SK-N-SH (cell line): Measurements from ENCODE around the gene DPP4. TPM values are rescaled to one million over a fixed set of nuclear protein-coding genes. Genes with fewer than 3 reads are reported as not detected.

Source experiments
- CTCF ChIA-PET: fragments of 300-600, 350-600 bp; formaldehyde crosslinking; extraction: SDS; loops from one replicate; lab custom pipeline; 2021; lab: Yijun Ruan, JAX
- POLR2A ChIA-PET: fragments of 350-600 bp; sonication (Branson Sonifier 250); formaldehyde crosslinking; extraction: SDS; loops from one replicate; lab custom pipeline; 2020; ENCODE audit warnings: antibody characterized with exemption, inconsistent platforms; lab: Yijun Ruan, JAX
- DNase-seq: peaks from one replicate; pipeline ENCODE4 v3.0.0; 2012
- H2AFZ ChIP-seq: fragments of 200-600 bp; sonication (generic); 2 replicates; pipeline ENCODE4 v1.8.1; 2016; ENCODE audit warnings: antibody characterized with exemption, mild to moderate bottlenecking, low read depth
- H3F3A ChIP-seq: fragments of 200-600 bp; sonication (generic); replicated peaks from 2 replicates; pipeline ENCODE3; 2016; ENCODE audit warnings: antibody characterized with exemption, mild to moderate bottlenecking; ENCODE audit not compliant: insufficient read depth
- H3K27ac ChIP-seq, 2 experiments: fragments of 200-500 bp in 1 of 2; fragments of 200-600 bp in 1 of 2; sonication (Bioruptor generic) in 1 of 2; sonication (generic), shearing (Covaris generic) in 1 of 2; 2 replicates each; pipeline versions ENCODE4 v1.5.1 to v1.6.1; 2014 to 2016; ENCODE audit warnings: low read depth in 2 of 2, inconsistent platforms in 1 of 2, low read length in 1 of 2, mild to moderate bottlenecking in 1 of 2, mixed read lengths in 1 of 2
- H3K27me3 ChIP-seq: fragments of 200-600 bp; sonication (generic), shearing (Covaris generic); 2 replicates; pipeline ENCODE4 v1.6.1; 2016; ENCODE audit warnings: mixed run types; ENCODE audit not compliant: insufficient read depth
- H3K36me3 ChIP-seq, 2 experiments: fragments of 200-500 bp in 1 of 2; fragments of 200-600 bp in 1 of 2; sonication (Bioruptor generic) in 1 of 2; sonication (generic) in 1 of 2; replicated peaks in 1 of 2; 2 replicates each; pipeline versions ENCODE3 to v1.5.1; 2014 to 2016; ENCODE audit warnings: low read length in 1 of 2, mild to moderate bottlenecking in 1 of 2; ENCODE audit not compliant: insufficient read depth in 2 of 2, control insufficient read depth in 1 of 2
- H3K4me1 ChIP-seq, 2 experiments: fragments of 200-500 bp in 1 of 2; fragments of 200-600 bp in 1 of 2; sonication (Bioruptor generic) in 1 of 2; sonication (generic), shearing (Covaris generic) in 1 of 2; 2 replicates each; pipeline versions ENCODE4 v1.5.1 to v1.6.1; 2014 to 2016; ENCODE audit warnings: low read depth in 1 of 2, low read length in 1 of 2, mixed run types in 1 of 2; ENCODE audit not compliant: insufficient read depth in 2 of 2, control insufficient read depth in 1 of 2
- H3K4me2 ChIP-seq: fragments of 200-600 bp; sonication (generic), shearing (Covaris generic); 2 replicates; pipeline ENCODE4 v1.6.1; 2017; ENCODE audit warnings: mixed run types
- H3K4me3 ChIP-seq, 2 experiments: fragments of 200-500 bp in 1 of 2; fragments of 200-600 bp in 1 of 2; sonication (Bioruptor generic) in 1 of 2; sonication (generic), shearing (Covaris generic) in 1 of 2; 2 replicates each; pipeline versions ENCODE4 v1.5.1 to v1.8.1; 2014 to 2016; ENCODE audit warnings: low read depth in 2 of 2, inconsistent platforms in 1 of 2, low read length in 1 of 2, mild to moderate bottlenecking in 1 of 2, mixed read lengths in 1 of 2, moderate library complexity in 1 of 2
- H3K79me2 ChIP-seq: fragments of 200-600 bp; sonication (generic); 2 replicates; pipeline ENCODE4 v1.8.1; 2017; ENCODE audit warnings: mild to moderate bottlenecking; ENCODE audit not compliant: insufficient read depth
- H3K9ac ChIP-seq: fragments of 200-600 bp; sonication (generic); 2 replicates; pipeline ENCODE4 v1.6.1; 2017; ENCODE audit warnings: mixed run types
- H3K9me2 ChIP-seq: fragments of 200-600 bp; sonication (generic); 2 replicates; pipeline ENCODE4 v1.6.1; 2017; ENCODE audit warnings: mixed run types
- H3K9me3 ChIP-seq: fragments of 200-600 bp; sonication (generic); 2 replicates; pipeline ENCODE4 v1.6.1; 2017; ENCODE audit warnings: mixed run types, mild to moderate bottlenecking, moderate library complexity
- H4K20me1 ChIP-seq: fragments of 200-600 bp; sonication (generic); 2 replicates; pipeline ENCODE4 v1.6.1; 2017; ENCODE audit warnings: mild to moderate bottlenecking, mixed run types; ENCODE audit not compliant: insufficient read depth
- EP300 ChIP-seq, 2 experiments: IDR thresholded peaks; 2 replicates each; pipeline versions ENCODE4 v1.4.0 to v1.6.1; 2012; ENCODE audit warnings: borderline replicate concordance in 1 of 2, low read depth in 1 of 2, low read length in 1 of 2
- FOXJ3 ChIP-seq: sonication (generic); formaldehyde crosslinking; IDR thresholded peaks from 2 replicates; pipeline ENCODE4 v1.5.1; 2020; ENCODE audit warnings: mild to moderate bottlenecking, missing genetic modification reagents
- JUND ChIP-seq: IDR thresholded peaks from 2 replicates; pipeline ENCODE4 v1.4.0; 2012
- MEF2A ChIP-seq: IDR thresholded peaks from 2 replicates; pipeline ENCODE4 v1.4.0; 2012; ENCODE audit warnings: low read depth, borderline replicate concordance
- NFIC ChIP-seq: IDR thresholded peaks from 2 replicates; pipeline ENCODE4 v1.4.0; 2012; ENCODE audit warnings: borderline replicate concordance
- RAD21 ChIP-seq: IDR thresholded peaks from 2 replicates; pipeline ENCODE4 v1.6.1; 2012; ENCODE audit warnings: mild to moderate bottlenecking, low read length
- RCOR1 ChIP-seq: fragments of 150-350 bp; IDR thresholded peaks from 2 replicates; pipeline ENCODE4 v1.6.1; 2017; ENCODE audit warnings: antibody characterized with exemption, low read length
- RFX5 ChIP-seq: IDR thresholded peaks from 2 replicates; pipeline ENCODE4 v1.6.1; 2012; ENCODE audit warnings: mild to moderate bottlenecking, improper control_type of control experiment, low read length
- RXRA ChIP-seq: IDR thresholded peaks from 2 replicates; pipeline ENCODE4 v1.4.0; 2012; ENCODE audit warnings: low read depth, mild to moderate bottlenecking, borderline replicate concordance
- TAF1 ChIP-seq: IDR thresholded peaks from 2 replicates; pipeline ENCODE4 v1.6.1; 2012; ENCODE audit warnings: low read depth, mild to moderate bottlenecking, low read length, moderate library complexity, borderline replicate concordance
- TCF12 ChIP-seq: IDR thresholded peaks from 2 replicates; pipeline ENCODE4 v1.4.0; 2012
- TEAD4 ChIP-seq: IDR thresholded peaks from 2 replicates; pipeline ENCODE4 v1.4.0; 2012; ENCODE audit warnings: mild to moderate bottlenecking, borderline replicate concordance; ENCODE audit not compliant: insufficient read depth
- YY1 ChIP-seq: IDR thresholded peaks from 2 replicates; pipeline ENCODE4 v1.4.0; 2012; ENCODE audit warnings: low read depth, mild to moderate bottlenecking
- WGBS: methylation state at CpG from one replicate; pipeline ENCODE4 v1.1.6; 2017; ENCODE audit warnings: low lambda C conversion rate; 5-methylcytosine and 5-hydroxymethylcytosine counted together
- polyA plus RNA-seq, 3 experiments: library from polyadenylated mRNA; depleted of rRNA; stranded (reverse); fragments of >200 nt; gene quantifications; 2 replicates each; pipeline ENCODE4 v1.2.3, GENCODE V29; 2012
- TF ChIP-seq, protein P1 (sequence below): IDR thresholded peaks from 2 replicates; pipeline ENCODE4 v1.4.0; 2012; ENCODE audit warnings: low read depth, borderline replicate concordance
- TF ChIP-seq, protein P2 (sequence below): fragments of 150-350 bp; IDR thresholded peaks from 2 replicates; pipeline ENCODE4 v1.6.1; 2016; ENCODE audit warnings: mild to moderate bottlenecking, low read depth, low read length
- TF ChIP-seq, protein P3 (sequence below): IDR thresholded peaks from 2 replicates; pipeline ENCODE4; 2012
- TF ChIP-seq, protein P4 (sequence below): IDR thresholded peaks from 2 replicates; pipeline ENCODE4 v1.4.0; 2012; ENCODE audit warnings: low read depth
- TF ChIP-seq, protein P5 (sequence below): fragments of 200-600 bp; sonication (generic); IDR thresholded peaks from 2 replicates; pipeline ENCODE4 v1.6.1; 2017; ENCODE audit warnings: antibody characterized with exemption, mild to moderate bottlenecking, moderate library complexity

DPP4 gene
- polyA plus RNA-seq, 1 of the 3 experiments (the other 2 are of a cell fraction), result 5.0 TPM

DNA sequence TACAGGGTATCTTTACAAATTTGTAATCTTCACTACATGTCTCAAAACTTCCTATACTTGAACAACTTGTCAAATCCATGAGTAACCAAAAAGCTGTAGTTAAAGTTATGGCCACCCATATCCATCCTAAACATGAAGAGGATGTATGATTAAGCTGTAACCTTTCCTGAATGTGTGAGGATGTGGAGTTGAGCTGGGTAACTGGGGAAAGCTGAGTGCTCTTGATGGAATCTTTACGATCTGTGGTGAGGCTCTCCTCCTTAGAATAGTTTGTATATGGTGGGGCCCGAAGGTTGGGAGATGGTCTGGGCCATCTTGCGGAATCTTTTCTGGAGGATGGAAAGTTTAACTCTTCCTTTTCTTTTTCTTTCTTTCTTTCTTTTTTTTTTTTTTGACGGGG is 29.4 kb downstream of the DPP4 start:
- no peaks in the 10 kb centered on the region for H4K20me1 ChIP-seq
- H3K27me3 ChIP-seq, result no peaks in the 10 kb centered on the region
- H3K79me2 ChIP-seq, result no peaks in the 10 kb centered on the region
- no peak overlapping the region for H3K9ac ChIP-seq
- no peak overlapping the region for H3K4me3 ChIP-seq
- DNase-seq, result no peak
- POLR2A ChIA-PET, result no interaction called here
- H3K9me2 ChIP-seq, result no peaks in the 10 kb centered on the region
- CTCF ChIA-PET, result no interaction called here
- no peaks in the 10 kb centered on the region for H3F3A ChIP-seq
- no peak overlapping the region for H3K27ac ChIP-seq
- no peaks in the 10 kb centered on the region for H3K4me1 ChIP-seq
- no peak overlapping the region for H3K4me2 ChIP-seq
- WGBS, result 54% methylated on average over 4 of the region's 4 CpGs
- H3K36me3 ChIP-seq, result no peaks in the 10 kb centered on the region
- TF ChIP-seq RAD21 (no peak), TCF12 (no peak), JUND (no peak), RXRA (no peak), RCOR1 (no peak), TAF1 (no peak), YY1 (no peak)
- TF ChIP-seq, protein P1, sequence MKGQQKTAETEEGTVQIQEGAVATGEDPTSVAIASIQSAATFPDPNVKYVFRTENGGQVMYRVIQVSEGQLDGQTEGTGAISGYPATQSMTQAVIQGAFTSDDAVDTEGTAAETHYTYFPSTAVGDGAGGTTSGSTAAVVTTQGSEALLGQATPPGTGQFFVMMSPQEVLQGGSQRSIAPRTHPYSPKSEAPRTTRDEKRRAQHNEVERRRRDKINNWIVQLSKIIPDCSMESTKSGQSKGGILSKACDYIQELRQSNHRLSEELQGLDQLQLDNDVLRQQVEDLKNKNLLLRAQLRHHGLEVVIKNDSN, result no peak
- TF ChIP-seq, protein P2, sequence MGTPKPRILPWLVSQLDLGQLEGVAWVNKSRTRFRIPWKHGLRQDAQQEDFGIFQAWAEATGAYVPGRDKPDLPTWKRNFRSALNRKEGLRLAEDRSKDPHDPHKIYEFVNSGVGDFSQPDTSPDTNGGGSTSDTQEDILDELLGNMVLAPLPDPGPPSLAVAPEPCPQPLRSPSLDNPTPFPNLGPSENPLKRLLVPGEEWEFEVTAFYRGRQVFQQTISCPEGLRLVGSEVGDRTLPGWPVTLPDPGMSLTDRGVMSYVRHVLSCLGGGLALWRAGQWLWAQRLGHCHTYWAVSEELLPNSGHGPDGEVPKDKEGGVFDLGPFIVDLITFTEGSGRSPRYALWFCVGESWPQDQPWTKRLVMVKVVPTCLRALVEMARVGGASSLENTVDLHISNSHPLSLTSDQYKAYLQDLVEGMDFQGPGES, result no peak
- TF ChIP-seq, protein P3, sequence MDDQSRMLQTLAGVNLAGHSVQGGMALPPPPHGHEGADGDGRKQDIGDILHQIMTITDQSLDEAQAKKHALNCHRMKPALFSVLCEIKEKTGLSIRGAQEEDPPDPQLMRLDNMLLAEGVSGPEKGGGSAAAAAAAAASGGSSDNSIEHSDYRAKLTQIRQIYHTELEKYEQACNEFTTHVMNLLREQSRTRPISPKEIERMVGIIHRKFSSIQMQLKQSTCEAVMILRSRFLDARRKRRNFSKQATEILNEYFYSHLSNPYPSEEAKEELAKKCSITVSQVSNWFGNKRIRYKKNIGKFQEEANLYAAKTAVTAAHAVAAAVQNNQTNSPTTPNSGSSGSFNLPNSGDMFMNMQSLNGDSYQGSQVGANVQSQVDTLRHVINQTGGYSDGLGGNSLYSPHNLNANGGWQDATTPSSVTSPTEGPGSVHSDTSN, result no peak
- TF ChIP-seq, protein P4, sequence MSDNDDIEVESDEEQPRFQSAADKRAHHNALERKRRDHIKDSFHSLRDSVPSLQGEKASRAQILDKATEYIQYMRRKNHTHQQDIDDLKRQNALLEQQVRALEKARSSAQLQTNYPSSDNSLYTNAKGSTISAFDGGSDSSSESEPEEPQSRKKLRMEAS, result no peak
- TF ChIP-seq, all 33 proteins: peak for 0
- Histone ChIP-seq H2AFZ (no peak overlapping the region), H3K9me3 (no peaks in the 10 kb centered on the region)

DNA sequence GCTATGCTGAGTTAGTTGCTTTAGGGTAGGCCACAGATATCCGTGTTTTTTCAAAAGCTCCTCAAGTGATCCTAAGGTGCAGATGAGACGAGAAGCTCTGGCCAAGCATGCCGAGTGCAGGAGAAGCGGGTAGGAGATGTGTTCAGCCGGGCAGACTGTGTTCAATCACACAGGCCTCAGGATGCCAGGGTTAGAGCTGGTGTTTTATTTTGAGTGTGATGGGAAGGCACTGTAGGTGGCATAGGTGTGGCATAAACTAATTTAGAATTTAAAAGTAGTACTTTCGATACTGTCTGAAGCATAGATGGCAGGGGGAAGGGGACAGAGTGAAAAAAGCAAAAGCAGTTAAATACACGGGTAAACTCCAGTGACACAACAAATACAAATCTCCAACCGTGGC is 30.9 kb downstream of the DPP4 start:
- H3K36me3 ChIP-seq, result no peaks in the 10 kb centered on the region
- H3K9ac ChIP-seq, result no peak overlapping the region
- CTCF ChIA-PET, result interaction anchor here (1.0 kb wide), 1 partner anchor 35 kb away, joined by 3 read pairs; no protein-coding TSS in a partner anchor
- H3K4me2 ChIP-seq, result no peak overlapping the region
- no peak for DNase-seq
- POLR2A ChIA-PET, result no interaction called here
- no peaks in the 10 kb centered on the region for H3K79me2 ChIP-seq
- no peaks in the 10 kb centered on the region for H3F3A ChIP-seq
- no peaks in the 10 kb centered on the region for H3K4me1 ChIP-seq
- H2AFZ ChIP-seq, result no peak overlapping the region
- no peaks in the 10 kb centered on the region for H3K9me3 ChIP-seq
- no peaks in the 10 kb centered on the region for H3K27me3 ChIP-seq
- H3K4me3 ChIP-seq, result no peak overlapping the region
- no peaks in the 10 kb centered on the region for H3K9me2 ChIP-seq
- 75% methylated on average over 8 of the region's 8 CpGs for whole genome bisulfite sequencing
- H3K27ac ChIP-seq, result no peak overlapping the region
- H4K20me1 ChIP-seq, result no peaks in the 10 kb centered on the region
- TF ChIP-seq MEF2A (no peak), YY1 (no peak), EP300 (IDR thresholded peaks at IDR 0.05; ENCODE audit: borderline replicate concordance in 1 of 2, low read depth in 1 of 2, low read length in 1 of 2) (no peak), RCOR1 (no peak), TEAD4 (no peak), RXRA (no peak), NFIC (no peak), RFX5 (no peak), FOXJ3 (CRISPR knock-in tag) (no peak)
- TF ChIP-seq, protein P5, sequence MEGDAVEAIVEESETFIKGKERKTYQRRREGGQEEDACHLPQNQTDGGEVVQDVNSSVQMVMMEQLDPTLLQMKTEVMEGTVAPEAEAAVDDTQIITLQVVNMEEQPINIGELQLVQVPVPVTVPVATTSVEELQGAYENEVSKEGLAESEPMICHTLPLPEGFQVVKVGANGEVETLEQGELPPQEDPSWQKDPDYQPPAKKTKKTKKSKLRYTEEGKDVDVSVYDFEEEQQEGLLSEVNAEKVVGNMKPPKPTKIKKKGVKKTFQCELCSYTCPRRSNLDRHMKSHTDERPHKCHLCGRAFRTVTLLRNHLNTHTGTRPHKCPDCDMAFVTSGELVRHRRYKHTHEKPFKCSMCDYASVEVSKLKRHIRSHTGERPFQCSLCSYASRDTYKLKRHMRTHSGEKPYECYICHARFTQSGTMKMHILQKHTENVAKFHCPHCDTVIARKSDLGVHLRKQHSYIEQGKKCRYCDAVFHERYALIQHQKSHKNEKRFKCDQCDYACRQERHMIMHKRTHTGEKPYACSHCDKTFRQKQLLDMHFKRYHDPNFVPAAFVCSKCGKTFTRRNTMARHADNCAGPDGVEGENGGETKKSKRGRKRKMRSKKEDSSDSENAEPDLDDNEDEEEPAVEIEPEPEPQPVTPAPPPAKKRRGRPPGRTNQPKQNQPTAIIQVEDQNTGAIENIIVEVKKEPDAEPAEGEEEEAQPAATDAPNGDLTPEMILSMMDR, result no peak
- TF ChIP-seq, protein P3, result no peak
